ENCODE results near the gene PRDM5.

The PRDM5 gene

GRCh38 chr4:120903419-120903818, 19.1 kb downstream of the PRDM5 start:
- no peak for DNase-seq (ENCODE audit: low spot score)

- DNase-seq (ENCODE audit: low spot score) = no peak
Measured at GRCh38 chr4:120902925-120903324, 19.6 kb downstream of the PRDM5 start.

DNA sequence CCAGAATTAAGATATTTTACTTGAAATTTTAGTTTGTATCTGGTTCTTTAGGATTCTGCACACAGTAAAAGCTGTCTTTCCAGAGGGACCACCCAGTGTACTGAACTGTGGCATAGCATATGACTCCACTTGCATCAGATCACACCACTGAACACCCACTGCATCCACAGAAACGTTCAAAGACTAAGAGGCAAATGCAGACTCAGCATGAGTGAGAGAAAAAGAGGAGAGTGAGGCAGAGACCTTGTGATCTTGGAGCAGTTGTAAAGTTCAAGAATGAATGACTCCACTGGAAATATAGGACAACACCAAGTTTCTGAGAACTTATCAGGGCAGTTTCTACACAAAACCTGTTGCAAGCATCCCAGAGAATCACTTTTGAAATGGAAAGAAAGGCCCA, 20.8 kb downstream of the PRDM5 start:
- no peak for DNase-seq (ENCODE audit: low spot score)

DNA sequence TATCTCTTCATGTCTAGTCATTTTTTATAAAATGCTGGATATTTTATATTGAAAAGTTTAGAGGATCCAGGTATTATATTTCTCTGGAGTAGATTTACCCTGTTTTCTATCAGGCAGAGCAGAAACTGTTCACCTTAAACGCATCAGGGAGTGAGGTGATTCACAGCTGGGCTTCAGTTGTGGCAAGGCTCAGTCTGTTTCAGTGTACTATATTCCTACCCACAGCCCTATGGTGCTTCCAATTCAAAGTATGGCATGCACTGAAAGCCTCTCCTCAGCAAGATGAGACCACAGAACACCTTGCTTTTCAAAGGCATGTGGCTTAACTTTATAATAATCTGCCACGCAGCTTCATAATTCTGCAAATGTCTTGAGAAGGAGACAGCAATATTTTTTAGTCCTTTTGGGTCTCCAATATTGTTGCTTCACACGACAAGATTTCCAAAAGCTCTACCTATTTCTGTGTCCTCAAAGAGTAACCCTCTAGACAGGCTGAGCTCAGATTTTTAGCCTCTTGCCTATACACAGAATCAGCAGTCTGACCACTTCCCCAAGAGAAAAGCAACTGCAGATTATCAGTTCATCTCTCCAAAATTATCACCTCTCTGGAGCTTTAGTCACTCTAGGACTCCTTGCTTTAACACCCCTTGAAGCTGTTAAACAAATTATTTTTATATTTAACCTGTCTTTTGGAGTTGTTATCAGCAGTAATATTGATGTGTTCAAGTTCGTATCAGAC, 24.4 kb downstream of the PRDM5 start:
- no peak for DNase-seq (ENCODE audit: low spot score)

DNA sequence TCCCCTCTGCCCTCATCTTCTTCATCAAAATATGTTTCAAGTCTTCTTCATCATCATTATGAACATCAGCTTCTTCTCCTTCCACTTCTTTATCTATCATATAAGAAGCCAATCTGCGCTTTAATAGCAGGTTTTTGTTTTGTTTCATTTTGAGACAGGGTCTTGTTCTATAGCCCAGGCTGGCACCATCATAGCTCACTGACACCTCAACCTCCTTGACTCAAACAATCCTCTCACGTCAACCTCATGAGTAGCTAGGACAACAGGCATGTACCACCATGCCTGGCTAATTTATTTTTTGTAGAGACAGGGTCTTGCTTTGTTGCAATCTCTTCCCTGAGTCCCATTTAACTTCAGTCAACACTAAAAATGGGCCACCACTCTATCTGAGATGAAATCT, 27.0 kb downstream of the PRDM5 start:
- no peak for DNase-seq (ENCODE audit: low spot score)

DNA sequence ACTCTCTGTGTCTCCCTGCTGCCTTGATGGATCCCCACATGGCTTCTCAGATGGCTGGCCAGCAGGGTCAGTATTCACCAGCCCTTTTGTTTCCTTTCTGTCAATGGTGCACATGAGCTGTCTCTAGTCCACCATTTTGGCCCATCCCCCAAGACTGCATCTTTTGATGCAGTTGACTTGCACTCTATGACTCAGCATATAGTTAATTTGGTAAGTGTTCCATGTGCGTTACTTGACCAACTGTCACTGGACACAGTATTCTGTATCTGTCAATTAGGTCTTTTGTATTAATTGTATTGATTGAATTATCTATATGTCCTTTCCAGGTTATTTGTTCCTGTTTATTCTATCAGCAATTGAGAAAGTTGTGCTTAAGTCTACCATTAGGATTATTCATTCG, 29.2 kb downstream of the PRDM5 start:
- no peak for DNase-seq (ENCODE audit: low spot score)

GRCh38 chr4:120886191-120886590, 36.3 kb downstream of the PRDM5 start:
- no peak for DNase-seq (ENCODE audit: low spot score)

DNA sequence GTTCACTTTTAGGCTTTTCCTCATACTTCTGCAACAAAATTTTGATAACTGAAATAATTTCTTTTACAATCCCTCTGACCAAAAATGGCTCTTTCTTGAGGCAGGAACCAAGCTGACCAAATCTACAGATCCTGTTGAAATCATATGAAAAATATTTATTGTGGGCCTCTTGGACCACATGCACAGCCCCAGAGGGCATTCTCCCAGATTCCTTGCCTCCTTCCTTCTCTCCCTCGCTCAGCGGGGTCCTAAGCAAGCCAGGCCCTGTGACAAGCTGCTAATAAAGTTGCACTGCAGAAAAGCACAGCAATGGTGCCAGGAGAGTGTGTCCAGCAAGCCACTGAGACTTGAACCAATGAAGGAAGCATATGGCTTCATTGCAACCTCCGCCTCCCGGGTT, 40.7 kb downstream of the PRDM5 start:
- no peak for DNase-seq (ENCODE audit: low spot score)

DNA sequence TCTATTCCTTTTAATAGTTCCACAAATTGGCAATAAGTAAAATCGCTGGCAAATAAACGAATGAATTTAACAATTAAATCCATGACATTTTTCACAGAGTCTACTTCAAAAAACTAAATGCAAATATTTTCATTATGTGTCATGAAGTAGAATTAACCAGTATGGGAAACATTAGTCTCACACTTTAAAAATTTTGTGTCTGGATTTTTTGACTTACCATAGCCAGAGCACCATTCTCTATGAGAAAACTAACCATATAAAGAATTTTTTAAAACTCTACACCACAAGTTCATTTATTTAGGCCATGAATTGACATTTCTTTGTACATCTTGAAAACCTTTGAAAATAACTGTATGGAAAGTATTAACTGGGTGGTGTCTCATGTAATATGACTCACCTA, 41.2 kb downstream of the PRDM5 start:
- no peak for DNase-seq (ENCODE audit: low spot score)

DNA sequence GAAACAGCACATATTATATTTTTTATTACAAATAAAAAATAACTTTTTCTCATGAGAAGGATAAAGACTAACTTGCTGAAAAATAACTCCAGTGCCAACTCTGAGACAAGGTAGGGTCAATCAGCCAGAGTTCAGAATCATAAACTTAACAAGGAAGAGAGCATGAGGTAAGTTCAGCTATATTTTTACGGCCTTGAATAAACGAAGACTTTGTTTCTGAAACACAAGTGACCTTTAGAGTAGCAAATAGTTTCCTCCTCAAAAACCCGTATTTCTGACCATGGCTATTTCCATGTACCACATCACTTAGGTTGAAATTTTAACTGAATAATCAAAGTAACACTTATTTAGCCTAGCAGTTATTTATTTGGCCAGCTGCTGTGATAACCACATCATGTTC, 45.5 kb downstream of the PRDM5 start:
- no peak for DNase-seq (ENCODE audit: low spot score)

- DNase-seq (ENCODE audit: low spot score) = no peak
Measured at GRCh38 chr4:120874792-120875774, 47.4 kb downstream of the PRDM5 start.

GRCh38 chr4:120873554-120873953, 49.0 kb downstream of the PRDM5 start:
- no peak for DNase-seq (ENCODE audit: low spot score)

GRCh38 chr4:120871173-120871572, 51.4 kb downstream of the PRDM5 start:
- no peak for DNase-seq (ENCODE audit: low spot score)

GRCh38 chr4:120870279-120870673, 52.2 kb downstream of the PRDM5 start:
- no peak for DNase-seq (ENCODE audit: low spot score)

- no peak for DNase-seq (ENCODE audit: low spot score)
Measured at GRCh38 chr4:120869613-120870278, 52.8 kb downstream of the PRDM5 start.

DNA sequence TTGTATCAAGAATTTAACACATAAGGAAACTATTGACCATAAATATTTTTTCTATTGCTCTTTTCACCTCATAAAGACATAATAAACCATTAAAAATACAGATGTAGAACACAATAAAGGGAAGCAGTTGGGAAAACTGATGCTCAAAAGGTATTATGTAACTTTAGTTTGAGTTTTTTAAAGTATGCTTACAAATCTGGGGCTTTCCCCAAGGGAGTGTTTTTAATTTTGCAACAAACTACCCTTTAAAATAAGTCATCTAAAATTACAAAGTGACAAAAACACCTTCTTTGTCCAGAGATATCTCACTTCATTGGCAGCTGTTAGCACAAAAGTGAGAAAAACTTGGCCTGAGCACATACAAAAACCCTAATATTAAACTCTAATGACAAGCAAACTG, 55.0 kb downstream of the PRDM5 start:
- no peak for DNase-seq (ENCODE audit: low spot score)

- DNase-seq (ENCODE audit: low spot score) = peak; percentile 49
Measured at GRCh38 chr4:120865985-120866384, 56.5 kb downstream of the PRDM5 start.

DNA sequence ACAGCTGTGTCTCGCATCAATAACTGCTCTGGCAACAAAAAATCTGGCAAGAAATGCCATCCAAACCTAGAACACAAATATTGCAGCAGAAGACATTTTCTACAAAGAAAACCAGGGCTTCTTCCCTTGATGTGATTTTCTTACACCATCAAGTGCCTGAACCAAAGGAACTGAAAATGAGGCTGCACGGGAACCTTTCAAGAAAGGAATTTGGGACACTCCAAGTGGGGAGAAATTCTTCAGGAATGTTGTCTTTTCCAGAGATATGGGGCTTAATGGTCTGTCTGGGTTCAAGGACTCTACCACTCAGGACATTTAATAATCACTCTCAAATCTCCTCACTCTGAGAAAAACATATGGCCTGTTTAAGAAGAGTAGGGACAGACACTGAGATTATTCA, 57.6 kb downstream of the PRDM5 start:
- no peak for DNase-seq (ENCODE audit: low spot score)

DNA sequence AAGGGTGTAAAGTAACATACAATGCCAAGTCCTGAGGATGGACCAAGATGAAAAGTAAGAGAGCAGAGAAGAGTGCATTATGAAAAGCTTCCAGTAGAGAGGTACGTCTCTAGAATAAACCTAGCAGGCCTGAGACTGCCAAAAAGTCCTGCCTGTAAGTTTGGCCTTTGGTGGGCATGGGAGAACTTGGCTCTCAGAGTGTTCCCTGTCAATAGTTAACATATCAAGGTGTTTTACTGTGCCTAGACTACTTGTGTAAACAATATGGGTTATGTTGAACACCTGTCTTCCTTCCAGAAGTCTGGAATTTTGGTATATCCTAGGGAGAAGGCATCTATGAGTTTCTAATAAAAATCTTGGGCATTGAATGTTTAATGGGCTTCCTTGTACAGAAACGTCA, 60.1 kb downstream of the PRDM5 start:
- DNase-seq (ENCODE audit: low spot score) = no peak

- no peak for DNase-seq (ENCODE audit: low spot score)
Measured at GRCh38 chr4:120861852-120862251, 60.7 kb downstream of the PRDM5 start.

DNA sequence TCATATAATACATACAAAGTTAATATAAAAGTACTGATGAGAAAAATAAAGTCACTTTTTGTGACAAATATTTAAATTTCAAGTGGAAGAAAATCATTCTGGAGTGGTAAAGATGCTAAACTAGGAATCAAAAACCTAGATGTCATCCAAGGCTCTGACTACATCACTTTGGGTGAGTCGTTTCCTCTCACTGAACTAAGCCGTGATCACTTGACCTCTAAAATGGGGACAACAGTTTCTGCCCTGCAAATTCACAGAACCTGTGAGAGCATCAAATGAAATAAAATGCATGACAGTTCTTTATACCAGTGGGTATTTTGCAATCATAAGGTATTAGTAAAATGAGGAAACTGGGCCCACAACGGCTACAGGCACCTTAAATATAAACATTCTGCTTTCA, 63.8 kb downstream of the PRDM5 start:
- no peak for DNase-seq (ENCODE audit: low spot score)

DNA sequence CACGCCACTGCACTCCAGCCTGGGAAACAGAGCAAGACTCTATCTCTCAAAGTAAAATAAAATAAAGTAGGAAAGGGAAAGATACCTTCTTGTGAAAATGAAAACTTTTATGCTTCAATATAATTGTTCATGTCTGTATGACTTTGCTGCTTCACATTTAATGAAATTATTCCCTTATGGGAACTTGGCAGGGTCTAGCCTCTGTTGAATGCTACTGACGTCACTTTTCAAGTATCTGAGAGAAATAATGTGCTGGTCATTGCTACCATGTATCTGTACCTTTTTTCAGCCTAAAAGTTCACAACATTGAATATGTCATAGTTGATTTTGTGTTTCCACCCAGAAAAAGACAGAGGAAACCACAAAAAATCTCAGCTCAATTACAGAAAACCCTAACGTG, 65.2 kb downstream of the PRDM5 start:
- DNase-seq (ENCODE audit: low spot score) = no peak

DNA sequence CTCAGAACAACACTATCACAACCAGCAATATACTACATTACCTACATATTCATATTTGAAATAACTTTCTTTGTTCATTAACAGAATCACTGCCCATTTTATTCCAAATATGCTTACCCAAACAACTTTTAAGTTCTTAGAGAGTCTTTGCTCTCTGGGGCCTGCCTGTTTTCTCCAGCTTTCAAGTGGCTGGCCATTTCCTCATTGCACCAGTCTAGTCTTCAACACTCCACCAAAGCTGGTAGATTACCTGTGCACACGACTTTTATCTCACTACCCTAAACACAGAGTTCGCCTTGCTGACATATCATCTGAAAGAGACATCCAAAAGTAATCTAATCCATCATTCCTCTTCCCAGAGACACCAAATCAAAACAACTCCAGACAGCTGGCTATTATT, 66.2 kb downstream of the PRDM5 start:
- no peak for DNase-seq (ENCODE audit: low spot score)
